Measurements from ENCODE around the gene URB1.
A peak's percentile ranks its signal among the peaks of the same experiment; 100 is the strongest.

Gene URB1

DNA sequence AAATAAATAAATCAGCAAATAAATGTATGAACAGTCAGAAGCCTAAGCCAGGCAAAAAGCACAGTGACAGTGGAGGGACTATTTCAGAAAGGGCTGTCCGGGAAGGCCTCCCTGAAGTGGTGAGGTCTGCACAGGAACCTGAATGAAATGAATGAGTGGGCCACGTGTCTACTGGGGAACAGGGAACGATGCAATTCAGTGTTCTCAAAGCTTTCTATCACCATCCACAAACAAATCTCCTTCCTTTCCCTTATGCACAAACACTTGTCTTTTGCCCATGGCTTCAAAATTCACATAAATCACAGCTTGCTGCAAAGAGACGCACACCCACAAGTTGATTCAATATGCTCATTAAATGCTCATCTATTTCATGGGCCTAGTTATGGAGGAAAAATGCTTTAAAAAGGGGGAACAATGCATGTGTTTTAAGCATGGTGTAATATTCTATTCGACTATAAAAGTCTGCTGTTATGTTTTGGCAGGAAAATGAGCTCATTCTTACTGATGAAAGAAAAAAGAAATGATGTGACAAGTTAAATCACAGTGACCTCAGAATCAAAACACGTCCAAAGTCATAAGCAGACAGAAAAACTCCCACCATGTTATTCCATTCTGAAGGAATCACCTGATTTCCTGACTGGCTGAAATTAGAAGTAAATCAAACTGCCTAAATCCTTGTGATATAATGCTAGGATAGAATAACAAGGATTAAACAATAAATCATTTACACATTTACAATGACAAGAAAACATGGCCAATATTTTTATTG is 21.6 kb downstream of the URB1 start:
- Histone ChIP-seq H3K27ac (ENCODE audit: extremely low read depth, low read depth, low read length) (no peak overlapping the region), H3K9me3 (ENCODE audit: control insufficient read depth, insufficient read depth, low read depth, low read length) (no peaks in the 10 kb centered on the region), H3K36me3 (ENCODE audit: control insufficient read depth in 2 of 2, insufficient read depth in 1 of 2, low read length in 2 of 2) (peaks cover 46 to 89% of the 10 kb centered on the region in 2 experiments), H3K4me3 (ENCODE audit: low read depth, low read length) (no peak overlapping the region), H3K4me1 (ENCODE audit: control insufficient read depth, insufficient read depth, low read length) (no peaks in the 10 kb centered on the region)
- ChIA-PET CTCF (interaction anchor here (0.6 to 1.3 kb wide), 3 partner anchors 32 to 463 kb away, joined by 4 read pairs; no protein-coding TSS in a partner anchor), POLR2A (no interaction called here)
- TF ChIP-seq ATF2 (tag by site-specific recombination; IDR thresholded peaks at IDR 0.05; ENCODE audit: low read depth), result peak; percentile 89
- peak; percentile 38; the same call in 1 of the 2 replicates for TF ChIP-seq ZNF335 (tag by site-specific recombination; conservative IDR thresholded peaks at IDR 0.05)
- 0 out of 2 replicates have a peak, but pooled peaks have one; percentile 52 for TF ChIP-seq KLF16 (tag by site-specific recombination; IDR thresholded peaks at IDR 0.05)
- peak; percentile 67; the same call in 1 of the 2 replicates for TF ChIP-seq ZNF692 (tag by site-specific recombination; IDR thresholded peaks at IDR 0.05)
- TF ChIP-seq INSM2 (tag by site-specific recombination; IDR thresholded peaks at IDR 0.05), result peak; percentile 48; the same call in 1 of the 2 replicates
- TF ChIP-seq, protein P1, sequence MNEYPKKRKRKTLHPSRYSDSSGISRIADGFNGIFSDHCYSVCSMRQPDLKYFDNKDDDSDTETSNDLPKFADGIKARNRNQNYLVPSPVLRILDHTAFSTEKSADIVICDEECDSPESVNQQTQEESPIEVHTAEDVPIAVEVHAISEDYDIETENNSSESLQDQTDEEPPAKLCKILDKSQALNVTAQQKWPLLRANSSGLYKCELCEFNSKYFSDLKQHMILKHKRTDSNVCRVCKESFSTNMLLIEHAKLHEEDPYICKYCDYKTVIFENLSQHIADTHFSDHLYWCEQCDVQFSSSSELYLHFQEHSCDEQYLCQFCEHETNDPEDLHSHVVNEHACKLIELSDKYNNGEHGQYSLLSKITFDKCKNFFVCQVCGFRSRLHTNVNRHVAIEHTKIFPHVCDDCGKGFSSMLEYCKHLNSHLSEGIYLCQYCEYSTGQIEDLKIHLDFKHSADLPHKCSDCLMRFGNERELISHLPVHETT (tag by site-specific recombination; IDR thresholded peaks at IDR 0.05), result 0 out of 2 replicates have a peak, but pooled peaks have one; percentile 46
- TF ChIP-seq, protein P2, sequence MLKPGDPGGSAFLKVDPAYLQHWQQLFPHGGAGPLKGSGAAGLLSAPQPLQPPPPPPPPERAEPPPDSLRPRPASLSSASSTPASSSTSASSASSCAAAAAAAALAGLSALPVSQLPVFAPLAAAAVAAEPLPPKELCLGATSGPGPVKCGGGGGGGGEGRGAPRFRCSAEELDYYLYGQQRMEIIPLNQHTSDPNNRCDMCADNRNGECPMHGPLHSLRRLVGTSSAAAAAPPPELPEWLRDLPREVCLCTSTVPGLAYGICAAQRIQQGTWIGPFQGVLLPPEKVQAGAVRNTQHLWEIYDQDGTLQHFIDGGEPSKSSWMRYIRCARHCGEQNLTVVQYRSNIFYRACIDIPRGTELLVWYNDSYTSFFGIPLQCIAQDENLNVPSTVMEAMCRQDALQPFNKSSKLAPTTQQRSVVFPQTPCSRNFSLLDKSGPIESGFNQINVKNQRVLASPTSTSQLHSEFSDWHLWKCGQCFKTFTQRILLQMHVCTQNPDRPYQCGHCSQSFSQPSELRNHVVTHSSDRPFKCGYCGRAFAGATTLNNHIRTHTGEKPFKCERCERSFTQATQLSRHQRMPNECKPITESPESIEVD (tag by site-specific recombination; IDR thresholded peaks at IDR 0.05), result peak; percentile 98
- TF ChIP-seq ZEB2 (tag by site-specific recombination; IDR thresholded peaks at IDR 0.05), result peak; percentile 95
- TF ChIP-seq ZNF121 (tag by site-specific recombination; IDR thresholded peaks at IDR 0.05), result no peak
- peak; percentile 88 for TF ChIP-seq ZNF362 (tag by site-specific recombination; IDR thresholded peaks at IDR 0.05)
- TF ChIP-seq SCRT2 (tag by site-specific recombination; IDR thresholded peaks at IDR 0.05), result peak; percentile 56
- no peak for TF ChIP-seq MZF1 (tag by site-specific recombination; IDR thresholded peaks at IDR 0.05; ENCODE audit: borderline replicate concordance)
- peak; percentile 12; the same call in 1 of the 2 replicates for TF ChIP-seq PATZ1 (tag by site-specific recombination; IDR thresholded peaks at IDR 0.05)
- peak; percentile 61 for TF ChIP-seq ZBTB20 (tag by site-specific recombination; IDR thresholded peaks at IDR 0.05)
- peak; percentile 52; the same call in 1 of the 2 replicates for TF ChIP-seq ZNF558 (tag by site-specific recombination; IDR thresholded peaks at IDR 0.05)
- peak; percentile 49; the same call in 1 of the 2 replicates for TF ChIP-seq TSHZ1 (tag by site-specific recombination; IDR thresholded peaks at IDR 0.05; ENCODE audit: borderline replicate concordance)
- no peak for TF ChIP-seq ZNF624 (tag by site-specific recombination; IDR thresholded peaks at IDR 0.05)
- TF ChIP-seq ZNF426 (tag by site-specific recombination; IDR thresholded peaks at IDR 0.05), result no peak
- peak; percentile 43 for TF ChIP-seq SP2 (tag by site-specific recombination; IDR thresholded peaks at IDR 0.05)
- peak; percentile 53; the same call in 1 of the 2 replicates for TF ChIP-seq KLF10 (tag by site-specific recombination; IDR thresholded peaks at IDR 0.05)
- peak; percentile 66 for TF ChIP-seq SP7 (tag by site-specific recombination; IDR thresholded peaks at IDR 0.05)

All from HEK293 (cell line).